Endothelial cell of umbilical vein (primary cell): ENCODE measurements around the gene BCAR3. TPM values are rescaled to one million over a fixed set of nuclear protein-coding genes. Genes with fewer than 3 reads are reported as not detected.

ENCODE experiments used
- BruUV-seq: library from RNA; stranded (reverse); fragments of 400-500 nt; replicated peaks from 2 replicates; lab custom pipeline; 2021; lab: Mats Ljungman, UMichigan
- CTCF ChIA-PET: fragments of 300-600, 350-600 bp; sonication (Branson Sonifier 250); formaldehyde crosslinking; loops from one replicate; lab custom pipeline; 2021; ENCODE audit warnings: antibody characterized with exemption, inconsistent platforms; lab: Charles Lee
- POLR2A ChIA-PET: fragments of 300-600, 350-600 bp; sonication (Branson Sonifier 250); formaldehyde crosslinking; loops from one replicate; lab custom pipeline; 2021; ENCODE audit warnings: antibody characterized with exemption, inconsistent platforms; lab: Charles Lee
- DNase-seq: peaks from one replicate; pipeline ENCODE4 v3.0.0-alpha.2; 2011; ENCODE audit warnings: low read depth, low spot score
- FAIRE-seq: peaks from 2 replicates; lab custom pipeline; 2011; peaks lifted over from hg19 to GRCh38; lab: Jason Lieb, UNC
- H2AFZ ChIP-seq: 2 replicates; pipeline ENCODE4 v1.6.0; 2012; ENCODE audit warnings: low read depth, low read length, control low read depth, inconsistent platforms
- H3K27ac ChIP-seq: 2 replicates; pipeline ENCODE4 v1.5.1; 2011; ENCODE audit warnings: low read depth, mild to moderate bottlenecking, control low read depth, low read length, moderate library complexity; ENCODE audit not compliant: insufficient read depth
- H3K27me3 ChIP-seq, 2 experiments: 2 replicates each; pipeline versions ENCODE4 v1.6.0 to v1.6.1; 2011; ENCODE audit warnings: low read length in 2 of 2, mixed read lengths in 1 of 2; ENCODE audit not compliant: control insufficient read depth in 2 of 2, insufficient read depth in 2 of 2
- H3K36me3 ChIP-seq, 2 experiments: 2 replicates in 1 of 2; 3 replicates in 1 of 2; pipeline ENCODE4 v1.5.1; 2011; ENCODE audit warnings: low read length in 2 of 2, mild to moderate bottlenecking in 1 of 2, moderate library complexity in 1 of 2; ENCODE audit not compliant: control insufficient read depth in 2 of 2, insufficient read depth in 2 of 2; ENCODE audit errors: extremely low read depth in 1 of 2
- H3K4me1 ChIP-seq: 3 replicates; pipeline ENCODE4 v1.5.1; 2011; ENCODE audit warnings: mild to moderate bottlenecking, low read length; ENCODE audit not compliant: control insufficient read depth, insufficient read depth; ENCODE audit errors: extremely low read depth
- H3K4me2 ChIP-seq: 2 replicates; pipeline ENCODE4 v1.6.1; 2011; ENCODE audit warnings: low read length, control low read depth, mixed read lengths; ENCODE audit not compliant: insufficient read depth
- H3K4me3 ChIP-seq, 3 experiments: fragments of 200-600 bp in 1 of 3; sonication (generic), shearing (Covaris generic) in 1 of 3; replicated peaks in 1 of 3; 2 replicates each; pipeline ENCODE4 v1.5.1; 2011 to 2016; ENCODE audit warnings: control low read depth in 3 of 3, low read length in 3 of 3, mild to moderate bottlenecking in 2 of 3, inconsistent platforms in 1 of 3, low read depth in 1 of 3, moderate library complexity in 1 of 3; ENCODE audit not compliant: insufficient read depth in 1 of 3
- H3K79me2 ChIP-seq: 2 replicates; pipeline ENCODE4 v1.6.0; 2012; ENCODE audit warnings: low read length, inconsistent platforms; ENCODE audit not compliant: control insufficient read depth, insufficient read depth
- H3K9ac ChIP-seq: replicated peaks from 2 replicates; pipeline ENCODE3; 2011; ENCODE audit warnings: low read length, control low read depth; ENCODE audit not compliant: insufficient read depth; ENCODE audit errors: extremely low read depth
- H3K9me1 ChIP-seq: replicated peaks from 3 replicates; pipeline ENCODE4 v1.6.0; 2011; ENCODE audit warnings: mild to moderate bottlenecking, low read length; ENCODE audit not compliant: control insufficient read depth, insufficient read depth; ENCODE audit errors: extremely low read depth
- H3K9me3 ChIP-seq: replicated peaks from 2 replicates; pipeline ENCODE4 v1.5.1; 2012; ENCODE audit warnings: low read length, inconsistent platforms; ENCODE audit not compliant: control insufficient read depth, insufficient read depth
- H4K20me1 ChIP-seq: replicated peaks from 2 replicates; pipeline ENCODE3; 2011; ENCODE audit warnings: mild to moderate bottlenecking, low read length; ENCODE audit not compliant: control insufficient read depth, insufficient read depth; ENCODE audit errors: extremely low read depth
- EZH2 ChIP-seq: IDR thresholded peaks from 2 replicates; pipeline ENCODE4 v1.6.1; 2012; ENCODE audit warnings: borderline replicate concordance, low read depth, mild to moderate bottlenecking, moderate library complexity, low read length, inconsistent platforms; ENCODE audit not compliant: severe bottlenecking
- FOS ChIP-seq: IDR thresholded peaks from 2 replicates; pipeline ENCODE4 v1.6.1; 2011; ENCODE audit warnings: mild to moderate bottlenecking, low read length, moderate library complexity, borderline replicate concordance; ENCODE audit not compliant: insufficient read depth
- GATA2 ChIP-seq: IDR thresholded peaks from 2 replicates; pipeline ENCODE4 v1.7.0; 2011; ENCODE audit warnings: low read depth, mild to moderate bottlenecking, moderate library complexity, mixed read lengths, low read length; ENCODE audit not compliant: insufficient read length, insufficient read depth
- JUN ChIP-seq: IDR thresholded peaks from 2 replicates; pipeline ENCODE4 v1.6.1; 2011; ENCODE audit warnings: borderline replicate concordance, low read depth; ENCODE audit not compliant: insufficient read length, insufficient read depth
- MYC ChIP-seq: IDR thresholded peaks from one replicate; pipeline ENCODE4 v1.6.1; 2011; ENCODE audit warnings: mild to moderate bottlenecking, low read depth, low read length
- POLR2A ChIP-seq: IDR thresholded peaks from 2 replicates; pipeline ENCODE4 v1.6.1; 2012; ENCODE audit warnings: low read depth, mild to moderate bottlenecking, control low read depth, low read length
- POLR2AphosphoS5 ChIP-seq: IDR thresholded peaks from 2 replicates; pipeline ENCODE4 v1.6.1; 2012; ENCODE audit warnings: low read depth, mild to moderate bottlenecking, control low read depth, low read length, moderate library complexity; ENCODE audit not compliant: insufficient read depth
- dilution Hi-C: fragments of 300-500 bp; cut with MboI; formaldehyde crosslinking; loops from one replicate; pipeline ENCODE4 v1.15.0; 2019; ENCODE audit warnings: low sequenced_read_pairs; ENCODE audit not compliant: extremely low pct_ligation_motif_present
- intact Hi-C: fragments of 100-400 bp; cut with micrococcal nuclease; formaldehyde crosslinking; loops from one replicate; pipeline ENCODE4 v1.10.0; 2022
- polyA plus RNA-seq, 4 experiments: library from polyadenylated mRNA; depleted of rRNA in 3 of 4; stranded (reverse) in 3 of 4; unstranded in 1 of 4; fragments of >200 nt; gene quantifications; 2 replicates each; pipeline versions ENCODE4 v1.2.1 to v1.2.3, GENCODE V29; 2011 to 2012; ENCODE audit warnings: missing spikeins in 1 of 4
- total RNA-seq: library from RNA; stranded (reverse); gene quantifications from 2 replicates; pipeline ENCODE4 v1.2.3, GENCODE V29; 2021
- TF ChIP-seq, protein P1 (sequence below), 2 donors: IDR thresholded peaks; 1 replicate in 1 of 2; 2 replicates in 1 of 2; pipeline ENCODE4 v1.5.1; 2011; ENCODE audit warnings: low read length in 2 of 2, mild to moderate bottlenecking in 2 of 2, moderate library complexity in 2 of 2, control low read depth in 1 of 2, inconsistent platforms in 1 of 2, low read depth in 1 of 2; ENCODE audit not compliant: insufficient read depth in 1 of 2; ENCODE audit errors: extremely low read depth in 1 of 2
- TF ChIP-seq, protein P2 (sequence below): IDR thresholded peaks from 2 replicates; pipeline ENCODE4 v1.6.1; 2011; ENCODE audit not compliant: insufficient read depth, insufficient read length

BCAR3 gene
- total and polyA plus RNA-seq, 2 donors (not counting 3 experiments of a cell fraction or from before 2014, with no cell fraction given), result 17.5 to 32.9 TPM

DNA sequence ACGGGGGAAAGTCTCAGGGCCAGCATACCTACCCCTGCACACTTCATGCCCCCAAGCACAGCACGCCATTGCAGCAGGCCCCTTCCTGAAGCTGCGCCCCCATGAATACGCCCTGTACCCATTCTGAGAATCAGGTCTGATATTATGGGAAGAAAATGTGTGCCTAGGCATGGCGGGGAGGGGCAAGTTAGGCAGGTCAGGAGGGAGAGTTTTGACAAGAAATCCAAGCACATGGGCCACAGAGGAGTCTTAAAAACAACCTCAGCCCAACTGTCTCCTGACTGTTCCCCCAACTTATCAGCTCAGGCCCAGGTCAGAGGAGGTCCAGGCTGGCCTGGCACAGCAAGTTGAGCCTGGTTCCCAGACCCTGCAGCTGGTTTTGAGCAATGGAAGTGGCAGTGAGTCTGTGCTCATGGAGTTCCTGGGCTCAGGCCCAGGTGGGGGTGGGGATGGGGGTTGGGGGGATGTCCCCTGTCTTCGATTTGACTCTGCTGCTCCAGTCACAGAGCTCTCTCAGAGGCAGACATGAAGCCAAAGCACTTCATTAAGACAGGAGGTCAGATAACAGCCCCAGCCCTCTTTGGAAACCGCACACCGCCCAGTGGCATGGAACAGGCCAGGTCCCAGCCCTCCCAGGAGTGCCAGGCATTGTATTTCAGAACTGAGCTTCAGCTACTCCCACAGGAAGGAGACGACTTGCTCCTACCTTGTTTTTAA, 20.6 kb upstream of the BCAR3 start:
- H3K4me1 ChIP-seq, result peaks cover 9% of the 10 kb centered on the region
- no peaks in the 10 kb centered on the region for H4K20me1 ChIP-seq
- TF ChIP-seq GATA2, result no peak
- TF ChIP-seq FOS, result no peak
- peak overlapping the region; percentile 32 for H2AFZ ChIP-seq
- H3K4me2 ChIP-seq, result no peak overlapping the region
- no peaks in the 10 kb centered on the region for H3K9me1 ChIP-seq
- H3K9ac ChIP-seq, result no peak overlapping the region
- no peaks in the 10 kb centered on the region for H3K9me3 ChIP-seq
- H3K27me3 ChIP-seq, result no peaks in the 10 kb centered on the region
- no peak overlapping the region for H3K4me3 ChIP-seq
- H3K79me2 ChIP-seq, result no peaks in the 10 kb centered on the region
- no peak for FAIRE-seq
- intact Hi-C loops, result loop anchor here (2.0 kb wide), 1 partner anchor 21 kb away; no protein-coding TSS in a partner anchor
- POLR2A ChIA-PET, result no interaction called here
- DNase-seq, result no peak
- CTCF ChIA-PET, result interaction anchor here (0.8 to 2.4 kb wide), 10 partner anchors 11 to 142 kb away, joined by 3 to 13 read pairs (median 4); partner anchors contain the start of gene BCAR3
- no TSS peak for BruUV-seq
- H3K36me3 ChIP-seq, result no peaks in the 10 kb centered on the region
- dilution Hi-C loops, result no loop called here
- H3K27ac ChIP-seq, result peak overlapping the region; percentile 4

DNA sequence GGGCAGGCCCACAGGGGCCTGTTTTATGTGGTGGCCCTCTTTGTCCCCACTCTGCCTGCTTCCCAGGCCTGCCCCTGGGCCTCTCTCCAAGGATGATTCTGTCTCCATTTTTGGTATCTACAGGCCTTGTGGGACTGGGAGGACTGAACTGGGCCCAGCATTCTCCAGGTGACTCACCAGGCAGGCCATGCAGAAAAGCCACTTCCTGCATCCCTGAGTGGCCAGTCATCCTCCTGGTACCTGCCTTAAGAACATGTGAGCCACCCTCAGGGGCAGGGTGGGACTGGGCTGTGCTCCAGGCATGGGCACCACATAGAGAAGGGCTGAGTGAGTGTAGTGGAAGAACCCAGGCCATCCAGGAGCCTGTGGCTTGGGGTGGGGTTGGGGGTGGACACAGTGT, 20.0 kb upstream of the BCAR3 start:
- peak; percentile 55 for DNase-seq
- no peaks in the 10 kb centered on the region for H3K27me3 ChIP-seq
- no peak overlapping the region for H3K9ac ChIP-seq
- POLR2A ChIA-PET, result no interaction called here
- H3K9me3 ChIP-seq, result no peaks in the 10 kb centered on the region
- peak overlapping the region; percentile 25 for H3K27ac ChIP-seq
- no peaks in the 10 kb centered on the region for H3K36me3 ChIP-seq
- intact Hi-C loops, result loop anchor here (2.0 kb wide), 1 partner anchor 21 kb away; no protein-coding TSS in a partner anchor
- H3K9me1 ChIP-seq, result no peaks in the 10 kb centered on the region
- H4K20me1 ChIP-seq, result no peaks in the 10 kb centered on the region
- TF ChIP-seq EZH2, result no peak
- no peak for TF ChIP-seq JUN
- TF ChIP-seq, protein P1, sequence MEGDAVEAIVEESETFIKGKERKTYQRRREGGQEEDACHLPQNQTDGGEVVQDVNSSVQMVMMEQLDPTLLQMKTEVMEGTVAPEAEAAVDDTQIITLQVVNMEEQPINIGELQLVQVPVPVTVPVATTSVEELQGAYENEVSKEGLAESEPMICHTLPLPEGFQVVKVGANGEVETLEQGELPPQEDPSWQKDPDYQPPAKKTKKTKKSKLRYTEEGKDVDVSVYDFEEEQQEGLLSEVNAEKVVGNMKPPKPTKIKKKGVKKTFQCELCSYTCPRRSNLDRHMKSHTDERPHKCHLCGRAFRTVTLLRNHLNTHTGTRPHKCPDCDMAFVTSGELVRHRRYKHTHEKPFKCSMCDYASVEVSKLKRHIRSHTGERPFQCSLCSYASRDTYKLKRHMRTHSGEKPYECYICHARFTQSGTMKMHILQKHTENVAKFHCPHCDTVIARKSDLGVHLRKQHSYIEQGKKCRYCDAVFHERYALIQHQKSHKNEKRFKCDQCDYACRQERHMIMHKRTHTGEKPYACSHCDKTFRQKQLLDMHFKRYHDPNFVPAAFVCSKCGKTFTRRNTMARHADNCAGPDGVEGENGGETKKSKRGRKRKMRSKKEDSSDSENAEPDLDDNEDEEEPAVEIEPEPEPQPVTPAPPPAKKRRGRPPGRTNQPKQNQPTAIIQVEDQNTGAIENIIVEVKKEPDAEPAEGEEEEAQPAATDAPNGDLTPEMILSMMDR (IDR thresholded peaks at IDR 0.05; ENCODE audit: extremely low read depth in 1 of 2, insufficient read depth in 1 of 2, low read depth in 1 of 2, low read length in 2 of 2), result no peak
- no peak for TF ChIP-seq MYC
- TF ChIP-seq POLR2AphosphoS5, result peak; percentile 56
- TF ChIP-seq, protein P2, sequence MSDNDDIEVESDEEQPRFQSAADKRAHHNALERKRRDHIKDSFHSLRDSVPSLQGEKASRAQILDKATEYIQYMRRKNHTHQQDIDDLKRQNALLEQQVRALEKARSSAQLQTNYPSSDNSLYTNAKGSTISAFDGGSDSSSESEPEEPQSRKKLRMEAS, result no peak
- peak; percentile 95 for TF ChIP-seq FOS
- peak; percentile 13 for TF ChIP-seq GATA2
- TF ChIP-seq POLR2A, result no peak
- BruUV-seq, result no TSS peak
- H3K4me1 ChIP-seq, result peaks cover 9% of the 10 kb centered on the region
- H2AFZ ChIP-seq, result peak overlapping the region; percentile 35
- peak; percentile 93 for FAIRE-seq
- CTCF ChIA-PET, result interaction anchor here (1.0 to 2.4 kb wide), 5 partner anchors 12 to 143 kb away, joined by 3 to 13 read pairs (median 8); no protein-coding TSS in a partner anchor
- no peak overlapping the region for H3K4me2 ChIP-seq
- no peaks in the 10 kb centered on the region for H3K79me2 ChIP-seq
- dilution Hi-C loops, result no loop called here
- H3K4me3 ChIP-seq, result no peak overlapping the region
